HG03460 (cell line): Measurements from ENCODE around the gene LENG8.
"Not testable (repeated sequence)": the region's sequence is repeated elsewhere in the genome, so short reads cannot be mapped to it uniquely, and the experiment has no call there.

Source experiments
- ATAC-seq: cut with Tn5 transposase; IDR thresholded peaks from one replicate; pipeline ENCODE4 v1.9.1; 2021; ENCODE audit not compliant: unreplicated experiment

LENG8 gene

DNA sequence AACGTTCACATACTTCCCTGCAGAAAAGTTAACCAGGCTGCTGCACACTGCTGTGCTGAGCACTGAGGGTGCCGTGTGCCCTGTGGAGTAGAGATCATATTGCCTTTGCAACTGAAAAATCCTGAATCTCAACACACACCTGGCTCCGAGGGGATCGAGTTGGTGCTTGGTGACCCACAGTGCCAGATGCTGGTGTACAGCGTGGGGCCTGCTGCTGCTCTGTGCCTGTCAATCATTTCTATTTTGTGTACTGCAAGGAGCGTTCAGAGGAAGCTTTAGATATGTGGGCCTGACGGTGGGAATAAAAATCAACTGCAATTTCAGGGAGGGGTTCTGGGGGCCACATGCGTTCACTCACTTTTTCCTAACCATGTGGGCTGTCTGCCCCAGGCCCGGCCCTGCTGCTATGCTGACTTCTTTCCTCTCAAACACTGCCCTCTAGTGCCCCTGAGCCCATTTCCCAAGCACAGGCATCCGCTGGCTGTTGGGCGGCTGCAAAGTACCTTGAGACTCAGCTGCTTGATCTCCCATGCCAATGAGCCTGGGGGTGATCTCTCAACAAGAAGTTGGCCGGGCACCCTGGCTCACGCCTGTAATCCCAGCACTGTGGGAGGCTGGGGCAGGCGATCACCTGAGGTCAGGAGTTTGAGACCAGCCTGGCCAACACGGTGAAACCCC lies 9.7 kb upstream of the LENG8 start:
- no peak for ATAC-seq

DNA sequence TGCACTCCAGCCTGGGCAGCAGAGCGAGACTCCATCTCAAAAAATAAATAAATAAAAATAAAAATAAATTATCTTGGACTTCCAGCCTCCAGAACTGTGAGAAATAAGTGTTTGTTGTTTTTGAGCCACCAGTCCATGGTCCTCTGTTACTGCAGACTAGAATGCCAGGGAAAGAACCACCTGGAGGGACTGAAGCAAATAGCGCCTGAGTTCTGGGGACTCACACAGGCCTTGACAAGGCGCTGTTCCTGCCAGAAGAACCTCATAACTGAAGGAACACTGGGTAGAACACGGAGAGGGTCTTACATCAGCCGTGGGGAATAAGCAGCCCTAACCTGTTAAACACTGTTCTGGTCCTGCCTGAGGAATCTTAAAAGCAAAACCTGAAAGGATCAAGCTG lies 8.4 kb upstream of the LENG8 start:
- no peak for ATAC-seq

DNA sequence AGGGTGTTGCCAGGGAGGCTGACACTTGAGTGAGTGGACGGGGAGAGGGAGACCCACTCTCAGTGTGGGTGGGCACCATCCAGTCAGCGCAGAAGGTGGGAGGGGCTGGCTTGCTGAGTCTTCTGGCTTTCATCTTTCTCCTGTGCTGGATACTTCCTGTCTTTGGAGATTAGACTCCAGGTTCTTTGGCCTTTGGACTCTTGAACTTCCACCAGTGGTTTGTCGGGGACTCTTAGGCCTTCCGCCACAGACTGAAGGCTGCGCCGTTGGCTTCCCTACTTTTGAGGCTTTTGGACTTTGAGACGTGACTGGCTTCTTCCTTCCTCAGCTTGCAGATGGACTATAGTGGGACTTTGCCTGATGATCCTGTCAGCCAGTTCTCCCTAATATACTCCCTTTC lies 4.3 kb upstream of the LENG8 start:
- ATAC-seq = no peak

DNA sequence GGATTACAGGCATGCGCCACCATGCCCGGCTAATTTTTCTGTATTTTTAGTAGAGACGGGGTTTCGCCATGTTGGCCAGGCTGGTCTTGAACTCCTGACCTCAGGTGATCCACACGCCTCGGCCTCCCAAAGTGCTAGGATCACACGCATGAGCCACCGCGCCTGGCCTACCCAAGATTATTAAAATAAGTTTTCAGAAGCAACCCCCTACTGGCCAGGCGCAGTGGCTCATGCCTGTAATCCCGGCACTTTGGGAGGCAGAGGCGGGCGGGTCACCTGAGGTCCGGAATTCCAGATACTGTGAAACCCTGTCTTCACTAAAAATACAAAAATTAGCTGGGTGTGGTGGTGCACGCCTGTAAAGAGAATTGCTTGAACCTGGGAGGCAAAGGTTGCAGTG lies 2.6 kb upstream of the LENG8 start:
- ATAC-seq = not testable (repeated sequence)

DNA sequence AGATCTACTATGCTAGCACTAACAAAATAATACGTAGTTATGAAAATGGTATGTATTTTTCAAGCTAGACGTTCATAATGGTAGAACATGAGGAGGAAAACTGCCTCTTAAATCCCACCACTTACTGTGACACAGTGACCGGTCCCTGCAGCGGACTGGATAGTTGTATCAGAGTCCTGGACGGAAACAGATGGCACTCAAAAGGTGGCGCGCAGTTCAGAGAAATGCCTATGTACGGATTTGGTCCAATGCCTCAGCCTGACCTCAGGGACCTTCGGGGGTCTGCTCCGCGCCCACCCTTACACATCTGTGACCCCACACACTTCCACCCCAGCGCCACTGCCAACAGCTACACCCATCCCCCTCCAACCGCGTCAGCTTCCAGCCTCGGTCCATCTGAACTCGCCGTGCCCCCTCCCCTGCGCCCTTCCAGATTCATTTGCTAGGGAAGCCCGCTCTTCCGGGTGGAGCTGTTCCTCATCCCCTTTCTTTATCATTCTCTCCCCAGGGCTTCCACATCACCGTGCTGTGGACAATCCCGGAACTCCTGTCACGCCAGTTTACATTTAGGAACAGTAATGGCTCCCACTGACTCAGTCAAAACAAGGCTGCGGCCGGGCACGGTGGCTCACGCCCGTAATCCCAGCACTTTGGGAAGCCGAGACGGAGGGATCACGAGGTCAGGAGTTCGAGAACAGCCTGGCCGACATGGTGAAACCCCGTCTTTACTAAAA lies 792 bp upstream of the LENG8 start:
- ATAC-seq = peak; percentile 14

DNA sequence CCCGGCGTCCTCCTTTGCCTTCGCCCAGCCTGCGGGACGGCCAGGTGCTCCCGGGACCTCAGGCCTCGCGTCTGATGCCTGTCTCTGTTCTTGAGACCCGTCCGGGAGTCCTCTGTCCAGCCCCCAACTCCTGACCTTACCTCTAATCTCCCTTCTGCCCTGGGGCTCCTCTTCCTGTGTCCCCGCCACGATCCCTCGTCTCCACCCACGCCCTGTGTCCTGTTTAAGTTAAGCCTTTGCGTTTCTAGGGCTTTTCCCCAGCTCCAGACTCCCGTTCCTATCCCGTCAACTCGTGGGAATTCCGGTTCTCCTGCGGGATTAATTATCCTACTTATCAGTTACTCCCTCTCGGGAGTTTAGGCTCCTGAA lies 686 bp downstream of the LENG8 start:
- ATAC-seq = no peak

DNA sequence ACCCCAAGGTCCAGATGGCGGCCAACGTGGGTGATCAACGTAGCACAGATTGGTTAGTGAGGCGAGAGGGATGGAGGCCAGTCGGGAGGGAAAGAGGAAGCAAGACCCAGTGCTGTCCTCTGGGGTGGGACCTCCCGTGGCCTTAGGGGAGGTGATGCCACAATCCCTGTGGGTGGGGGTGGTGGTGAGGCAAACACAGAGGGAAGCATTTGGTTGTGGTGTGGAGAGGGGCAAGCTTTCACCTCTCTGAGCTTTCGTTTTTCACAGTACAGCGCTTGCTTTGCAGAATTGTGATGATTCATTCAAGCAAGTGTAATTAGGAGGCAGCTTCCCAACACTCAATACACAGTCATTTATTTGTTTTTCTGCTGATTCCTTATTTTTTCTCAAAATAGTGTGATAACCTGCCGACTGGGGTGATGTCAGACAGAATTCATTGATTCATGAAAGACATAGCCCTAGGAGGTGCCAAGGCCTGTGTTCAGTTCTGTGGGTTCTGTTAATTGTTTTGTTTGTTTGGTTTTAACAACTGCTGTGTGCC lies 2.4 kb downstream of the LENG8 start:
- ATAC-seq = no peak

DNA sequence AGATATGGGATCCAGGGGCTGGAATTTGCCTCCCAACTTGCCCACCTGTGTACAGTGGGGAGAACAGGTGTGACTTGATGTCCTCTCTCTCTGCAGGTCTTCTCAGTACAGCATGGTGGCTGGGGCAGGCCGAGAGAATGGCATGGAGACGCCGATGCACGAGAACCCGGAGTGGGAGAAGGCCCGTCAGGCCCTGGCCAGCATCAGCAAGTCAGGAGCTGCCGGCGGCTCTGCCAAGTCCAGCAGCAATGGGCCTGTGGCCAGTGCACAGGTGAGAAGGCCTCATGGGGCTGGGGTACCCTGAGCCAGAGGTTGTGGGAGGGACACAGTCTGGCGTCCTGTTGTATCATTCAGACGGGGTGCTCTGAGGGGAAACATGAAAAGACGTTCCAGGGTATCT lies 3.0 kb downstream of the LENG8 start:
- no peak for ATAC-seq

DNA sequence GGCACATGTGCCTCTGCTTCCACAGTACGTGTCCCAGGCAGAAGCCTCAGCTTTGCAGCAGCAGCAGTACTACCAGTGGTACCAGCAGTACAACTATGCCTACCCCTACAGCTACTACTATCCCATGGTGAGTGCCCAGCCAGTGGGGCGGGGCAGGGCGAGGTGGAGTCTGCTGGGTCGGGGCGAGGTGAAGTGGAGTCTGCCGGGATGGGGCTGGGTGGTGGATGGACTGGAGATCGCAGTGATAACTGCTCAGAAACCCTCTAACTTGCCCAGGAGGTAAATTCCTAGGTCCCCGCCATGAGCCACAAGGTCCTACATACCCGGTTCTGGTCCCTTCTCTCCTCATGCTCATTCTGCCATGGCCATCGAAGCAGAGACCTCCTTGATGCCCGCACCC lies 3.6 kb downstream of the LENG8 start:
- no peak for ATAC-seq

DNA sequence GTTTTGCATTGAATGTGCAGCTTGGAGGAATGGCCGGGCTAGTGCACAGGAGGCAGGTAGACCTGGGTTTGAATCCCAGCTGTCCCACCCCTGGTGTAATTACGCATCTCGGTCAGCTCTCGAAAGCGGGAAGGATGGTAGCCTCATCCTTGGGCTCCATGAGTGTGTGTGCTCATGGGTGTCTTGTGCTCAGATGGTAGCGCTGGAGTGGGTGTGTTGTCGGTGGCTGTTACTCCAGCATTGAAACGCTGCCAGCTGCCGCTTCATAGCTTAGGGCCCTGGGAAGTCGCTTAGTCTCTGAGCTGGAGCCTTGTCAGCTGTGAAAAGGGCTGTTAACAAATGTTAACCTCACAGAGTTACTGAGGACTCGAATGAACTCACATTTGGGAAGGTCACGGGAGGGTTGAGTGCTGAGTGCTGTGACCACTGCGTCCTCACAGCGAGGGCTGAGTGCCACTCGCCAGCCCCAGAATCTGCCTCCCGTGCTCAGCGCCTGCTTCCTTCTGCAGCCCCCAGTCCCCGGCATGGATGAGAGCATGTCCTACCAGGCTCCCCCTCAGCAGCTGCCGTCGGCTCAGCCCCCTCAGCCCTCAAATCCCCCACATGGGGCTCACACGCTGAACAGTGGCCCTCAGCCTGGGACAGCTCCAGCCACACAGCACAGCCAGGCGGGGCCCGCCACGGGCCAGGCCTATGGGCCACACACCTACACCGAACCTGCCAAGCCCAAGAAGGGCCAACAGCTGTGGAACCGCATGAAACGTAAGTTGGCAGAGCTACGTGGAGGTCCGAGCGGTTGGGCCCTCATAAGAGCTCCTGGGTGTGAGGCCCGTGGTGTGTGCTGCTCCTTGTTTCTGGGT lies 5.2 kb downstream of the LENG8 start:
- ATAC-seq = no peak

DNA sequence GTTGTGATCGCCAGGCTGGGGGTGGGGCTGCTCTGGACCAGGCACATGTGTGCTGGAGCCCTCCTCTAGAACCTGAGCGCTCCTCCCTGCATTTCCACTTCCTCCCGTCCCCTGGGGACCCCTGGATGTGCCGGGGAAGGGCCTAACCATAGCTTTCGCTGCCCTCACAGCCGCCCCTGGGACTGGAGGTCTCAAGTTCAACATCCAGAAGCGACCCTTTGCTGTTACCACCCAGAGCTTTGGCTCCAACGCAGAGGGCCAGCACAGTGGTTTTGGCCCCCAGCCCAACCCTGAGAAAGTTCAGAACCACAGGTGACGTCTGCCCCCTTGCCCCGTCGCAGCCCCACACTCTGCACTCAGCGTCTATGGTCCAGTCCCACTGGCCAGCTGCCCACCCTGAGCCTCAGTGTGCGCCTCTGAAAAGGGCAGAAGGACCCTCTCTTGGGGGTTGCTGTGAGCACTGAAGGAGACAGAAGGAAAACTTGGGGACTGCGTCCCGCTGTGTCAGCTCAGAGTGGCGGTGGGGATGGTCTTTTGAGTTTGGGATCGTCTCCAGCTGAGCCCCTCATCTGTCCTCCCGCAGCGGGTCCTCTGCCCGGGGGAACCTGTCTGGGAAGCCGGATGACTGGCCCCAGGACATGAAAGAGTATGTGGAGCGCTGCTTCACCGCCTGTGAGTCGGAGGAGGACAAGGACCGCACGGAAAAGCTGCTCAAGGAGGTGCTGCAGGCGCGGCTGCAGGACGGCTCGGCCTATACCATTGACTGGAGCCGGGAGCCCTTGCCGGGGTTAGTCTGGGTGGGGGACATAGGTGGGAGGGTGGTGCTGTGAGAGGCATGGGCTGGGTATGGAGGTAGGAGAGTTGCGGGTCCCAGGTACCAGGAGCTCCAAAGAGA lies 6.0 kb downstream of the LENG8 start:
- no peak for ATAC-seq

DNA sequence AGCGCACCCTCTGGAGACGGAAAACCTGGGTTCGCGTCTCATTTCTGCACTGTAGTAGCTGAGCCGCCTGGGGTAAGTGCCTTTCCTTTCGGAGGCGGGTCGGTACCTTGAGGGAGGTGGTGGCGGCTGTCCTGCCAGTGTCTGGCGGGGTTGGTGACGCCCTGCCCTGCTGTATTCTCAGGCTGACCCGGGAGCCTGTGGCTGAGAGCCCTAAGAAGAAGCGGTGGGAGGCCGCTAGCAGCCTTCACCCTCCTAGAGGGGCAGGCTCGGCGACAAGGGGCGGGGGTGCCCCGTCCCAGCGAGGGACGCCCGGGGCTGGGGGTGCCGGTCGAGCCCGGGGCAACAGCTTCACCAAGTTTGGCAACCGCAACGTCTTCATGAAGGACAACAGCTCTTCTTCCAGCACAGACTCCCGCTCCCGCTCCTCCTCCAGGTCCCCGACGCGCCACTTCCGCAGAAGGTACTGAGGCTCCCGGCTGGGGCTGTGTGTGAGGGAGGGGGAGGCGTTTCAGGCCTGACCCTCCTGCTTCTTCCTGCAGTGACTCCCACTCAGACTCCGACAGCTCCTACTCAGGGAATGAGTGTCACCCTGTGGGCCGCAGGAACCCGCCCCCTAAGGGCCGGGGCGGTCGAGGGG lies 6.9 kb downstream of the LENG8 start:
- ATAC-seq = no peak

DNA sequence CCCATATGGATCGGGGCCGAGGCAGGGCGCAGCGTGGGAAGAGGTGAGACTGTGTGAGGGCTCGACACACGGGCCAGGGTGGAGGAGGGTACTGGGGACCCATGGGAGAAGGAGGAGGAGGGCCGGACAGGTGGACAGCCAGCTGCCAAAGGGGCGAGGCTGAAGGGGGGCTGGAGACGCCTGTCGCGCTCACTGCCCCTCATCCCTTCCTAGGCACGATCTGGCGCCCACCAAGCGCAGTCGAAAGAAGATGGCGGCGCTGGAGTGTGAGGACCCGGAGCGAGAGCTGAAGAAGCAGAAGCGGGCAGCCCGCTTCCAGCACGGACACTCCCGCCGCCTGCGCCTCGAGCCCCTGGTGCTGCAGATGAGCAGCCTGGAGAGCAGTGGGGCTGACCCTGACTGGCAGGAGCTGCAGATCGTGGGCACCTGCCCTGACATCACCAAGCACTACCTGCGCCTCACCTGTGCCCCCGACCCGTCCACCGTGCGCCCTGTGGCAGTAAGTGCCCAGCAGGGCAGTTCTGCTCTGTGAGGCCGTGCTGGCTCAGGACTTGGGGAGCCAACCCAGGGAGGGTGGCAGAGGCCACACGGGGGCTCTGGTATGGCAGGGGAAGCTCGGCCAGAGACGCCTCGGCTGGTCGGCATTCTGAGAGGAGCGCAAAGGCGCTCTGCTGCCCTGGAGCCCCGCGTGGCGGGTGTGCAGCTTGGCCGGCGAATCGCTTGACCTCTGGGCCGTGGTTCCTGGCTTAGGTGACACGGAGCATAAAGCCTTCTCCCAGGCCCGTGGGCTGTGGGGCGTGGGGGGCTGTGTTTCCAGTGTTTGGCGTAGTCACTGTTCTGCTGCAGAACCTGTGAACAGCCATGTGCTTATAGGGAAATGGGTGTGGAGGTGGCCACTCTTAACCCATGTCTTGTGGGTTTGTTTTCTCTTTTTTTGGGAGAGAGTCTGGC lies 7.7 kb downstream of the LENG8 start:
- no peak for ATAC-seq

DNA sequence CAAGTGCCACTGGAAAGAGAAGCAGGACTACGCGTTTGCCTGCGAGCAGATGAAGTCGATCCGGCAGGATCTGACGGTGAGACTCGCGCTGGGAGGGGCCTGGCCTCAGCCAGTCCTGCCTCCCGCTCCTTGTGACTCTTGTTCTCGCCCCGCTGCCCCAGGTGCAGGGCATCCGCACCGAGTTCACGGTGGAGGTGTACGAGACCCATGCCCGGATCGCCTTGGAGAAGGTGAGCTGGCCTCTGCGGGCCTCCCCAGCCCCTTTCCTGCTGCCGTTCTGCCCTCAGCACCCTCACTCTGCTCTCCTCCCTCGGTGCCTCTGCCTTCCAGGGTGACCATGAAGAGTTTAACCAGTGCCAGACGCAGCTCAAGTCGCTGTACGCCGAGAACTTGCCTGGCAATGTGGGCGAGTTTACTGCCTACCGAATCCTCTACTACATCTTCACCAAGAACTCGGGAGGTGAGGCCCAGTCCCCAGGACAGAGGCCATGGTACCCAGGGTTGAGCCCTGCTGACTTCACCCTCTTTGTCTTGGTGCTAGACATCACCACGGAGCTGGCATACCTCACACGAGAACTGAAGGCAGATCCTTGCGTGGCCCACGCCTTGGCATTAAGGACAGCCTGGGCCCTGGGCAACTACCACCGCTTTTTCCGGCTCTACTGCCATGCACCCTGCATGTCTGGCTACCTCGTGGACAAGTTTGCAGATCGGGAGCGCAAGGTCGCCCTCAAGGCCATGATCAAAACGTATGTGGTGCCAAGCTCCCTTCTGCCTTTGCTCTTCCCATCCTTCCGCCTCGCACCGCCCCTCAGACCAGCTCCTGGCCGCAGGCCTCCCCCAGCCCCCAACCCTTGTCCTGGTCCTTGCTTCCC lies 9.0 kb downstream of the LENG8 start:
- ATAC-seq = no peak

DNA sequence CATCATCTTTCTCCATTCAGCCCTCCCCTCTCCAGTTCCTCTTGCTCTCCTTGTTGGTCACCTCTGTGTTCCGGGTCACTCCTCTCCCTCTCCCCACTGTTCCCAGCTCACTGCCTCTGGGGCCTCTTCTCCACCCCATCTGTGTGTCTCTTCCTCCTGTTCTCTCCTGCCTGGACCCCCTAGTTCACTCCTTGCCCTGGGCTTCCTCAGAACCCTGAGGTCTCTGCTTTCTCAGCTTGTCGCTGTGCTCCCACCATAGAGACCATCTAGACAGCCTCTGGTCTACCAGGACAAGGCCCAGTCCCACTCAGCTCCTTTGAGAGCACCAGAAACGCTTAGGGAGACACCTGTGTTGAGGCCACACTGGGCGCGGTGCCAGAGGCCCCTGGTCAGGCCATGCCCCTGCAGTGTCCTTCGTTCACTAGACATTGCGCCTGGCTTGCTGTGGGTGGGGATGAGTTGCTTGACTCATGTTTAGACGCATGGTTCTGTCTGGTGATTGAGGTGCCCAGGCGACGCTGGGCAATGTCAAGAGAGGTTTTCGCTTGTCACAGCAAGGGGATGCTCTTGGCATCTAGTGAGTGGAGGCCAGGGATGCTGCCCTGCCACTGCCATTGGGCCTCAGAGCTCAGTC lies 9.8 kb downstream of the LENG8 start:
- ATAC-seq = no peak

DNA sequence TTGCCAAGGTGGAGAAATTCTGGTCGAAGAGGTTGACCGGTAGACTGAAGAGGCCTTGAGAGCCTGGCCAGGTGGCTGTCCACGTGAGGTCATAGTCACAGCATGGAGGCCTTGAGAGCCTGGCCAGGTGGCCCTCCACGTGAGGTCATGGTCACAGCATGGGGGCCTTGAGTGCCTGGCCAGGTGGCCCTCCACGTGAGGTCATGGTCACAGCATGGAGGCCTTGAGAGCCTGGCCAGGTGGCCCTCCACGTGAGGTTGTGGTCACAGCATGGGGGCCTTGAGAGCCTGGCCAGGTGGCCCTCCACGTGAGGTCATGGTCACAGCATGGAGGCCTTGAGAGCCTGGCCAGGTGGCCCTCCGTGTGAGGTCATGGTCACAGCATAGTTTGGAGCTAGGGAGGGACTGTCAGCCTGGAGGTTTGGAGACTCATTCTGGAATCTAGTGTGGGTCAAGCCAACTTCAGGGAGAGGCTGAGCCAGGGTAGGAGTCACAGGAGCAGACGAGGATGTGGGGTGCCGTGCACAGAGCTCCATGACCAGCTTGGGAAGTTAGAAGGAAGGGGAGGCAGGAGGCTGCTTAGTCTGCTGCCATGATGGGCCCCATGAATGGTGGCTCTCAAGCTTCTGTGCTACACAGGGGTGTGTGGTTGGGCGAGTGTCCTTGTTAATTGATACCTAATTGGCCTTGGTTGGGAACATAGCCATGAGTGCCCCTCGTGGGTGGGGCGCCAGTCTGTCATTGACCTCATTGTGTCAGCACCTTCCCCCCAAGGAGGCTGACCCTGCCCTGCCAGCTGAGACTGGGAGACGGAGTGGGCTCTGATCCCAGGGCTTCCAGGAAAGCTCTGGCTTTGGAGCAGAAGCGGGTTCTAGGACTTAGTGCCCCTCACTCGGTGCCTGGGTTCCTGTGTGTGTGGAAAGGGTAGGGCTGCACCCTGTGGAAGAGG lies 10.6 kb downstream of the LENG8 start:
- no peak for ATAC-seq
